Ovary (tissue), 9 donors: Measurements from ENCODE around the gene ANKRD2. TPM values are rescaled to one million over a fixed set of nuclear protein-coding genes. Genes with fewer than 3 reads are reported as not detected.
A peak's percentile ranks its signal among the peaks of the same experiment; 100 is the strongest.

Source experiments
- DNase-seq, 5 donors: peaks; one replicate each; pipeline ENCODE4 v3.0.0-alpha.2; 2019 to 2020
- H3K27ac ChIP-seq, 2 donors: fragments of 200-600 bp; one replicate each; pipeline versions ENCODE4 v1.5.1 to v1.8.0; 2019 to 2022
- H3K27me3 ChIP-seq: fragments of 200-600 bp; one replicate; pipeline ENCODE4 v1.8.0; 2022
- H3K36me3 ChIP-seq: fragments of 200-600 bp; sonication (generic); one replicate; pipeline ENCODE4 v1.5.1; 2019
- H3K4me1 ChIP-seq: one replicate; pipeline ENCODE4 v1.8.1; 2013; ENCODE audit warnings: mild to moderate bottlenecking, moderate library complexity; ENCODE audit not compliant: insufficient read depth
- H3K4me3 ChIP-seq: fragments of 200-600 bp; sonication (generic); one replicate; pipeline ENCODE4 v1.5.1; 2017
- H3K9me3 ChIP-seq, 2 donors: fragments of 200-600 bp in 1 of 2; sonication (generic) in 1 of 2; one replicate each; pipeline versions ENCODE4 v1.5.1 to v1.8.1; 2013 to 2019; ENCODE audit warnings: mild to moderate bottlenecking in 1 of 2, moderate library complexity in 1 of 2
- CTCF ChIP-seq, 3 donors: fragments of 450-650 bp in 2 of 3; fragments of 200-600 bp in 1 of 3; IDR thresholded peaks; one replicate each; pipeline versions ENCODE4 v1.5.1 to v1.8.0; 2016 to 2022; ENCODE audit warnings: antibody characterized with exemption in 3 of 3, mild to moderate bottlenecking in 1 of 3
- EP300 ChIP-seq: sonication (generic); formaldehyde crosslinking; IDR thresholded peaks from one replicate; pipeline ENCODE4 v1.6.1; 2017; ENCODE audit warnings: antibody characterized with exemption
- POLR2A ChIP-seq: fragments of 450-650 bp; IDR thresholded peaks from one replicate; pipeline ENCODE4 v1.6.1; 2017; ENCODE audit warnings: antibody characterized with exemption, mild to moderate bottlenecking, moderate library complexity
- WGBS, 3 donors: extraction: QIAGEN DNeasy Blood & Tissue Kit in 1 of 3; methylation state at CpG; one replicate each; pipeline versions ENCODE4 v1.1.5 to v1.1.7; 2013 to 2017; 5-methylcytosine and 5-hydroxymethylcytosine counted together
- intact Hi-C, 4 donors: fragments of 100-400 bp; cut with DNase I; formaldehyde crosslinking; loops; one replicate each; pipeline versions ENCODE4 v1.11.0 to v1.15.1; 2022 to 2023
- polyA plus RNA-seq, 2 donors: library from polyadenylated mRNA; stranded (reverse); fragments of 200-250 nt in 1 of 2; fragments of 350-450 nt in 1 of 2; fragmentation: Illumina TruSeq in 1 of 2; extraction: RNeasy Lipid Tissue Mini Kit (QIAGEN cat#74804) in 1 of 2; gene quantifications; one replicate each; pipeline ENCODE4 v1.2.3, GENCODE V29; 2013 to 2014
- total RNA-seq, 7 donors: library from RNA; depleted of rRNA in 2 of 7; stranded (reverse); fragments of >200 nt in 2 of 7; fragmentation: NEBNext Ultra II Directional in 3 of 7; extraction: Animal tissue kit (Norgen Biotek cat#: 25700) in 3 of 7; gene quantifications; one replicate each; pipeline versions ENCODE4 v1.1.0 to v1.2.4, GENCODE V29; 2016 to 2023
- donor health status: DM: no; HTN: no; CAD: no; lungs with moderate emphysema.
- donor health status: DM: no; HTN: no; CAD: no.
- donor health status: Bipolar disorder and iron deficiency.
- donor health status: DM: yes; HTN: yes; CAD: no.
- donor health status: DM: no; HTN: no; CAD: no.
- donor health status: DM: yes; HTN: yes; CAD: no.

ANKRD2 gene
- total and polyA plus RNA-seq, 9 donors = 0.11 to 0.46 (median 0.37) TPM; not detected in 4

- H3K4me1 ChIP-seq = no peaks in the 10 kb centered on the region
- no peak for DNase-seq
- no peaks in the 10 kb centered on the region for H3K9me3 ChIP-seq
- H3K4me3 ChIP-seq = no peak overlapping the region
- intact Hi-C loops = no loop called here
- TF ChIP-seq CTCF (IDR thresholded peaks at IDR 0.05) = no peak
- TF ChIP-seq EP300 = no peak
- no peak for TF ChIP-seq POLR2A
- WGBS, 3 donors = 68 to 82% (median 69%) methylated on average over 39 to 40 of the region's 40 CpGs
- no peaks in the 10 kb centered on the region for H3K36me3 ChIP-seq
- H3K27ac ChIP-seq = no peak overlapping the region
- H3K27me3 ChIP-seq = no peaks in the 10 kb centered on the region
Measured at GRCh38 chr10:97578171-97578844, 5.7 kb downstream of the ANKRD2 start.

- no peak for DNase-seq
- H3K9me3 ChIP-seq = no peaks in the 10 kb centered on the region
- WGBS, 3 donors = 85 to 89% (median 88%) methylated on average over 7 to 9 of the region's 9 CpGs
- intact Hi-C loops = no loop called here
- H3K36me3 ChIP-seq = no peaks in the 10 kb centered on the region
- no peaks in the 10 kb centered on the region for H3K4me1 ChIP-seq
- no peak overlapping the region for H3K4me3 ChIP-seq
- H3K27ac ChIP-seq = no peak overlapping the region
- TF ChIP-seq POLR2A = no peak
- TF ChIP-seq CTCF (IDR thresholded peaks at IDR 0.05) = no peak
- TF ChIP-seq EP300 = no peak
- no peaks in the 10 kb centered on the region for H3K27me3 ChIP-seq
Measured at GRCh38 chr10:97580421-97581367, 8.1 kb downstream of the ANKRD2 start.

- DNase-seq = no peak
- no peak overlapping the region for H3K4me3 ChIP-seq
- H3K4me1 ChIP-seq = no peaks in the 10 kb centered on the region
- H3K27me3 ChIP-seq = no peaks in the 10 kb centered on the region
- WGBS, 3 donors = 88 to 95% (median 92%) methylated on average over 8 of the region's 8 CpGs
- intact Hi-C loops = no loop called here
- H3K9me3 ChIP-seq = no peaks in the 10 kb centered on the region
- TF ChIP-seq POLR2A (no peak), CTCF (IDR thresholded peaks at IDR 0.05) (no peak), EP300 (no peak)
- no peak overlapping the region for H3K27ac ChIP-seq
- no peaks in the 10 kb centered on the region for H3K36me3 ChIP-seq
Measured at GRCh38 chr10:97582169-97582568, 9.6 kb downstream of the ANKRD2 start.

- Histone ChIP-seq H3K4me1 (no peaks in the 10 kb centered on the region), H3K27ac (no peak overlapping the region), H3K4me3 (no peak overlapping the region), H3K36me3 (no peaks in the 10 kb centered on the region), H3K9me3 (no peaks in the 10 kb centered on the region), H3K27me3 (no peaks in the 10 kb centered on the region)
- TF ChIP-seq CTCF (IDR thresholded peaks at IDR 0.05) = no peak
- TF ChIP-seq EP300 = no peak
- no peak for TF ChIP-seq POLR2A
- 86 to 96% (median 88%) methylated on average over 13 of the region's 13 CpGs for WGBS, 3 donors
- peak in 1 of 5 donors; percentile 9 for DNase-seq
- intact Hi-C loops = no loop called here
Measured at GRCh38 chr10:97583476-97583875, 10.9 kb downstream of the ANKRD2 start.
